MM.1S (cell line): ENCODE data around the gene TIMP2.

Experiments
- EZH2phosphoT487 ChIP-seq: fragments of 300-600 bp; sonication (generic); IDR thresholded peaks from 2 replicates; pipeline ENCODE4 v1.6.1; 2018; ENCODE audit warnings: antibody characterized with exemption, low read length
- TF ChIP-seq, protein P1 (sequence below): fragments of 300-600 bp; sonication (generic); IDR thresholded peaks from 2 replicates; pipeline ENCODE4 v1.5.1; 2016; ENCODE audit warnings: antibody characterized with exemption, low read length, mixed read lengths

DNA sequence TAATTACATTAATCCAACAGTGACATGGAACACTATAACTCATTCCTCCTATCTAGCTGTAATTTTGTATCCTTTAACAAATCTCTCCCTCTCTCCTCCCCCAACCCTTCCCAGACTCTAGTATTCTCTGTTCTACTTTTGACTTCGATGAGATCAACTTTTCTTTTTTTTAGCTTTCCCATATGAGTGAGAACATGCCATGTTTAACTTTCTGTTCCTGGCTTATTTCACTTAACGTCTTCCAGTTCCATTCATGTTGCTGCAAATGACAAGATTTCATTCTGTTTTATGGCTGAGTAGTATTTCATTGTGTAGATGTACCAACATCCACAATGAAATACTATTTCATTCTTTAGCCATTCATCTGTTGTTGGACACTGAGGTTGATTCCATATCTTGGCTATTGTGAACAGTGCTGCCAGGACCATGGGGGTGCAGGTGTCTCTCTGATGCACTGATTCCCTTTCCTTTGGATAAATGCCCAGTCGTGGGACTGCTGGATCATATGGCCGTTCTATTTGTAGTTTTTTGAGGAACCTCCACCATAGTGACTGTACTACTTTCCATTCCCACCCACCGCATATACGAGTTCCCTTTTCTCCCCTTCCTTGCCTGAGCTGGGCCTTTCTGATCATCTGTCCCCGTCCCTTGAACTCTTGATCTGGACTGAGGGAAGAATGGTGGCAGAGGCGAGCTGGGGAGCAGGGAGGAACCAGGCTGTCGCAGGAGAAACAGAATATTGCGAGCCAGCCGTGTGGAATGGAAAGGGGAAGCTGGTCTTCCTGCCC lies 14.5 kb downstream of the TIMP2 start:
- TF ChIP-seq, protein P1, sequence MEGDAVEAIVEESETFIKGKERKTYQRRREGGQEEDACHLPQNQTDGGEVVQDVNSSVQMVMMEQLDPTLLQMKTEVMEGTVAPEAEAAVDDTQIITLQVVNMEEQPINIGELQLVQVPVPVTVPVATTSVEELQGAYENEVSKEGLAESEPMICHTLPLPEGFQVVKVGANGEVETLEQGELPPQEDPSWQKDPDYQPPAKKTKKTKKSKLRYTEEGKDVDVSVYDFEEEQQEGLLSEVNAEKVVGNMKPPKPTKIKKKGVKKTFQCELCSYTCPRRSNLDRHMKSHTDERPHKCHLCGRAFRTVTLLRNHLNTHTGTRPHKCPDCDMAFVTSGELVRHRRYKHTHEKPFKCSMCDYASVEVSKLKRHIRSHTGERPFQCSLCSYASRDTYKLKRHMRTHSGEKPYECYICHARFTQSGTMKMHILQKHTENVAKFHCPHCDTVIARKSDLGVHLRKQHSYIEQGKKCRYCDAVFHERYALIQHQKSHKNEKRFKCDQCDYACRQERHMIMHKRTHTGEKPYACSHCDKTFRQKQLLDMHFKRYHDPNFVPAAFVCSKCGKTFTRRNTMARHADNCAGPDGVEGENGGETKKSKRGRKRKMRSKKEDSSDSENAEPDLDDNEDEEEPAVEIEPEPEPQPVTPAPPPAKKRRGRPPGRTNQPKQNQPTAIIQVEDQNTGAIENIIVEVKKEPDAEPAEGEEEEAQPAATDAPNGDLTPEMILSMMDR: no peak
- TF ChIP-seq EZH2phosphoT487: no peak
